Measurements from ENCODE around the gene TOB1. TPM values are rescaled to one million over a fixed set of nuclear protein-coding genes. Genes with fewer than 3 reads are reported as not detected.

The TOB1 gene
- total RNA-seq, 4 donors from 2014 or later = 28.1 to 46.4 (median 31.1) TPM

DNA sequence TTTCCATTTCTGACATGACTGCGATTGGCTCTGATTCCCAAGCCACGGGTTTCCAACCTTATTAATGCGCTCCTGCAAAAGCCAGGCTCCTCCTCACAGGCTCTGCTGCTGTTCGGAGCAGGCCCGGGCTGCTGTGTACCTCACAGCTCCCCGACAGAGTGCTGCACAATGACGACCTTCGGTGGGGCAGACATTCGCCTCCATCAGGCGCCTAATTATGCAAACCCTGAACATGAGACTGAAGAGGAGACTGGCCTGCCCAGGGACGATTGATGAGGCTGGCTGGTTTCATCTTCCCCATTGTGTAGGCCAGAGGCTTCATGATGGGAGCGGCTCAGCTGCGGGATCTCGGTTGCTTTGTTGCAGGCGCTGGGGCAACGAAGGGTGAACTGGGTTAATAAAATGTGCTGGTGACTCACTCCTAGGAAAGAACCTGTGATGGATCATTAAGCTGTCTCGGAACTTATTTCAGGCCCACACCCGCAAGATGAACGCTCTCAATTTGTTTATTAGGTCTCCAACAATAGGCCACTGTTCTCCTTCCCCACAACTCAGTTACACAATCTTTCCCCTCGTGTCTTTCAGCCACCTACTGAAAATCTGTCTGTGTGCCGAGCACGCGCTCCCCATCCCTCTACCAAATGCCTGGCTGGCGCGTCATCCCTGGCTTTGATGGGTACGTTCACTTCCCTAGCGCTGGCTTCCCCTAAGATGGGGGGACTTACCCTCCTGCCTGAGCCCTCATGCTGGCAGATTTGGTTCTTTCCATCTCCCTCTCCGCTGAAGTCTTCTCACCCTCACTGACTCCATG lies 27.2 kb upstream of the TOB1 start:
- intact Hi-C loops (cut with DNase I) = no loop called here
- no peak for TF ChIP-seq POLR2A (IDR thresholded peaks at IDR 0.05)
- TF ChIP-seq, protein P1, sequence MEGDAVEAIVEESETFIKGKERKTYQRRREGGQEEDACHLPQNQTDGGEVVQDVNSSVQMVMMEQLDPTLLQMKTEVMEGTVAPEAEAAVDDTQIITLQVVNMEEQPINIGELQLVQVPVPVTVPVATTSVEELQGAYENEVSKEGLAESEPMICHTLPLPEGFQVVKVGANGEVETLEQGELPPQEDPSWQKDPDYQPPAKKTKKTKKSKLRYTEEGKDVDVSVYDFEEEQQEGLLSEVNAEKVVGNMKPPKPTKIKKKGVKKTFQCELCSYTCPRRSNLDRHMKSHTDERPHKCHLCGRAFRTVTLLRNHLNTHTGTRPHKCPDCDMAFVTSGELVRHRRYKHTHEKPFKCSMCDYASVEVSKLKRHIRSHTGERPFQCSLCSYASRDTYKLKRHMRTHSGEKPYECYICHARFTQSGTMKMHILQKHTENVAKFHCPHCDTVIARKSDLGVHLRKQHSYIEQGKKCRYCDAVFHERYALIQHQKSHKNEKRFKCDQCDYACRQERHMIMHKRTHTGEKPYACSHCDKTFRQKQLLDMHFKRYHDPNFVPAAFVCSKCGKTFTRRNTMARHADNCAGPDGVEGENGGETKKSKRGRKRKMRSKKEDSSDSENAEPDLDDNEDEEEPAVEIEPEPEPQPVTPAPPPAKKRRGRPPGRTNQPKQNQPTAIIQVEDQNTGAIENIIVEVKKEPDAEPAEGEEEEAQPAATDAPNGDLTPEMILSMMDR (IDR thresholded peaks at IDR 0.05) = no peak
- H3K36me3 ChIP-seq = no peaks in the 10 kb centered on the region
- no peaks in the 10 kb centered on the region for H3K9me3 ChIP-seq
- no peak overlapping the region for H3K27ac ChIP-seq
- 84 to 87% methylated on average over 23 to 28 of the region's 28 CpGs for WGBS, 2 donors
- DNase-seq = no peak
- H3K4me1 ChIP-seq = no peaks in the 10 kb centered on the region
- no peak overlapping the region for H3K4me3 ChIP-seq (replicated peaks in 1 of 3)
- H3K27me3 ChIP-seq = no peaks in the 10 kb centered on the region

DNA sequence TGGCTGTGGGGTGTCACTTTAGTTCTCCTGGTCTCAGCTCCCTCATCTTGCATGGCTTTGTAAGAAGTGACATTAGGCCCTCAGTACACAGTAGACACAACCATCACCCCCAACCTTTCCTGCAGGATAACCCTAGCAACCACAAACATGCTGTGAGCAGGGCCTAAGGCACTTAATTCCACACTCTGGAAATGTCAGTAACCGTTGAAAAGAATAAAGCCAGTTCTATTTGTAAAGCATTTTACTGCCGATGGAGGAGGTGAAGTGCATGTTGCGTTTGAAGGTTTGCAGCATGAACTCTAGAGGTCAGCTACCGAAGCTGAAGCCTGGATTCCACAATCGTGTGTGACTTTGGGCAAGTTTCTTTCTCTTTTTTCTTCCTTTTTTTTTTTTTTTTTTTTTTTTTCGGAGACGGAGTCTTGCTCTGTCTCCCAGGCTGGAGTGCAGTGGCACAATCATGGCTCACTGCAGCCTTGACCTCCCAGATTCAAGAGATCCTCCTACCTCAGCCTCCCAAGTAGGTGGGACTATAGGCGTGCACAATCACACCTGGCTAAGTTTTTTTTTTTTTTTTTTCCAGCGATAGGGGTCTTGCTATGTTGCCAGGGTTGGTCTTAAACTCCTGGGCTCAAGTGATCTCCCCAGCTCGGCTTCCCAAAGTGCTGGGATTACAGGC lies 26.1 kb upstream of the TOB1 start:
- H3K27ac ChIP-seq = no peak overlapping the region
- no peak for DNase-seq
- no peaks in the 10 kb centered on the region for H3K27me3 ChIP-seq
- intact Hi-C loops (cut with DNase I) = no loop called here
- H3K4me1 ChIP-seq = no peaks in the 10 kb centered on the region
- TF ChIP-seq, protein P1 (IDR thresholded peaks at IDR 0.05) = no peak
- TF ChIP-seq POLR2A (IDR thresholded peaks at IDR 0.05) = no peak
- H3K4me3 ChIP-seq (replicated peaks in 1 of 3) = no peak overlapping the region
- 77 to 78% methylated on average over 10 of the region's 10 CpGs for WGBS, 2 donors
- no peaks in the 10 kb centered on the region for H3K36me3 ChIP-seq
- no peaks in the 10 kb centered on the region for H3K9me3 ChIP-seq

DNA sequence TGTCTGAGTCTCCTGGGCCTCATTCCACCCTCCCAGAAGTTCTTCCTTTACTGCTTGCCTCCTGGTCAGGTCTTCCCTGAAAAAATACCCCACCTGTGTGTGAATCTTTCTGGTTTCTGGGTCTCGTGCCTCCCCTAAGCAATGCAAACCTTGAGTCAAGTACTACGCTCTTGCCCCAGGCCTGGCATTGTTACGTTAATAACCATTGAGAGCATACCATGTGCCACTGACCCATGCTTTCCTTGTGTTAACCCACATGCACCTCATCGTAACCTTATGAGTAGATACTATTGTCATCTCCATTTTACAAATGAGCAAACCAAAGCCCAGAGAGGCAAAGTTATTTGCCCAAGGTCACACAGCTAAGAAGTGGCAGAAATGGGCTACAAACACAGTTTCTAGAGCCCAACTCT lies 25.4 kb upstream of the TOB1 start:
- Histone ChIP-seq H3K4me3 (replicated peaks in 1 of 3) (no peak overlapping the region), H3K27ac (no peak overlapping the region), H3K27me3 (no peaks in the 10 kb centered on the region), H3K9me3 (no peaks in the 10 kb centered on the region), H3K4me1 (no peaks in the 10 kb centered on the region), H3K36me3 (no peaks in the 10 kb centered on the region)
- no peak for DNase-seq
- intact Hi-C loops (cut with DNase I) = no loop called here
- no peak for TF ChIP-seq POLR2A (IDR thresholded peaks at IDR 0.05)
- TF ChIP-seq, protein P1 (IDR thresholded peaks at IDR 0.05) = no peak
- WGBS, 2 donors = 95 to 96% methylated on average over 4 of the region's 4 CpGs

DNA sequence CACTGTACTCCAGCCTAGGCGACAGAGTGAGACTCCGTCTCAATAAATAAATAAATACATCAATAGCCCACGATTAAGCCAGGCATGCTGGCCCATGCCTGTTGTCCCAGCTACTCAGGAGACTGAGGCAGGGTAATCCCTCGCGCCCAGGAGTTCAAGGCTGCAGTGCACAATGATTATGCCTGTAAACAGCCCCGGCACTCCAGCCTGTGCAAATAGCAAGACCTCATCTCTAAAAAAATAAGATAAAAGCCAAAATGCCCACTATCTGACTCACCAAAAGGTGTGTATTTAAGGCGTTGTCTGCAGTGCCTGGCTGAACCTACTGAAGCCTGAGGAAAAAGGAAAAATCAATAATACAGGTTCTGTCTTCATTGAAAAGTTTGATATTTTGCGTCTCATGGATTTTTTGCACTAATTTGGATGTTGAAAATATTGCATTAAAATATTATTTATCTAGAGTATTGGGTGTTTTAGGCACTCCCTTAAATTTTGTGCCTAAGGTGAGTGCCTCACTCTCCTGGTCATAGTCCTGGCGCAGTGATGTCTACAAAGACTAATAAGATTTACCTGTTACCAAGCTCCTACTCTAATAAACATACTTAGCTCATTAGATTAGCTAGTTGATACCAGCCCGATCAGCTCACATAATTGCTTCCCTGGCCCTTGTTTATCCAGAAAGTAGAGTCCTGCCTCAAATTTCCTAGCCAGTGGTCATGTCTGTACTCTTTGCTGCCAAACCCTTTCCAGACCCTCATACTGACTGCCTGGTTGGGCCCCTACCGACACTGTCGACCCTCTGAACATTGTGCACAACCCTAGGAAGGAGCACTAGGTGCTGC lies 24.7 kb upstream of the TOB1 start:
- Histone ChIP-seq H3K4me1 (no peaks in the 10 kb centered on the region), H3K27ac (peak overlapping the region in 1 of 3 donors; percentile 2), H3K9me3 (no peaks in the 10 kb centered on the region), H3K27me3 (no peaks in the 10 kb centered on the region), H3K4me3 (replicated peaks in 1 of 3) (no peak overlapping the region), H3K36me3 (no peaks in the 10 kb centered on the region)
- intact Hi-C loops (cut with DNase I) = no loop called here
- TF ChIP-seq POLR2A (IDR thresholded peaks at IDR 0.05) = no peak
- TF ChIP-seq, protein P1 (IDR thresholded peaks at IDR 0.05) = no peak
- 83% methylated on average over 12 of the region's 12 CpGs for WGBS, 2 donors
- no peak for DNase-seq
